Spleen (tissue), 11 donors: ENCODE measurements around the gene SMIM35. TPM values are rescaled to one million over a fixed set of nuclear protein-coding genes. Genes with fewer than 3 reads are reported as not detected.
A peak's percentile ranks its signal among the peaks of the same experiment; 100 is the strongest.
"Not testable (repeated sequence)": the region's sequence is repeated elsewhere in the genome, so short reads cannot be mapped to it uniquely, and the experiment has no call there.

Experiments
- DNase-seq: peaks from one replicate; pipeline ENCODE4 v3.0.0-alpha.2; 2020
- H3K27ac ChIP-seq, 8 donors: fragments of 200-600 bp; sonication (generic) in 7 of 8; 1 replicate in 4 of 8; 2 replicates in 4 of 8; pipeline versions ENCODE4 v1.5.0 to v1.8.0; 2016 to 2021; ENCODE audit warnings: inconsistent platforms in 4 of 8, mild to moderate bottlenecking in 4 of 8, moderate library complexity in 1 of 8
- H3K27me3 ChIP-seq, 7 donors: fragments of 200-600 bp; sonication (generic) in 6 of 7; replicated peaks in 1 of 7; 1 replicate in 4 of 7; 2 replicates in 3 of 7; pipeline versions ENCODE4 v1.5.0 to v1.8.0; 2016 to 2021; ENCODE audit warnings: inconsistent platforms in 3 of 7, mild to moderate bottlenecking in 1 of 7
- H3K36me3 ChIP-seq, 6 donors: fragments of 200-600 bp; sonication (generic) in 5 of 6; 1 replicate in 4 of 6; 2 replicates in 2 of 6; pipeline versions ENCODE4 v1.5.0 to v1.8.0; 2016 to 2021; ENCODE audit warnings: inconsistent platforms in 2 of 6
- H3K4me1 ChIP-seq, 6 donors: fragments of 200-600 bp; sonication (generic) in 5 of 6; 1 replicate in 3 of 6; 2 replicates in 3 of 6; pipeline versions ENCODE4 v1.5.0 to v1.8.0; 2016 to 2021; ENCODE audit warnings: inconsistent platforms in 3 of 6
- H3K4me3 ChIP-seq, 8 donors: fragments of 200-600 bp; sonication (generic) in 7 of 8; 1 replicate in 4 of 8; 2 replicates in 4 of 8; pipeline versions ENCODE4 v1.5.0 to v1.8.0; 2016 to 2021; ENCODE audit warnings: inconsistent platforms in 4 of 8, mild to moderate bottlenecking in 4 of 8, moderate library complexity in 2 of 8
- H3K9me3 ChIP-seq, 8 donors: fragments of 200-600 bp; sonication (generic) in 7 of 8; 1 replicate in 4 of 8; 2 replicates in 4 of 8; pipeline versions ENCODE4 v1.5.0 to v1.8.0; 2016 to 2021; ENCODE audit warnings: inconsistent platforms in 4 of 8
- CTCF ChIP-seq, 11 experiments: fragments of 200-600 bp in 7 of 11; fragments of 450-650 bp in 4 of 11; sonication (generic) in 4 of 11; IDR thresholded peaks in 8 of 11; conservative IDR thresholded peaks in 3 of 11; 1 replicate in 7 of 11; 2 replicates in 4 of 11; pipeline versions ENCODE4 v1.4.0 to v1.8.0; 2016 to 2021; ENCODE audit warnings: antibody characterized with exemption in 11 of 11, inconsistent platforms in 4 of 11, mild to moderate bottlenecking in 1 of 11
- POLR2A ChIP-seq, 3 donors: fragments of 450-650 bp; IDR thresholded peaks; one replicate each; pipeline ENCODE4 v1.5.1; 2017; ENCODE audit warnings: antibody characterized with exemption in 3 of 3, mild to moderate bottlenecking in 1 of 3
- POLR2AphosphoS5 ChIP-seq, 3 donors: sonication (generic); formaldehyde crosslinking; IDR thresholded peaks; one replicate each; pipeline ENCODE4 v1.5.1; 2017; ENCODE audit warnings: antibody characterized with exemption in 3 of 3
- WGBS, 5 donors: extraction: QIAGEN DNeasy Blood & Tissue Kit in 3 of 5; methylation state at CpG; one replicate each; pipeline versions ENCODE4 v1.1.5 to v1.1.7; 2013 to 2018; 5-methylcytosine and 5-hydroxymethylcytosine counted together
- intact Hi-C: fragments of 100-400 bp; cut with DNase I; formaldehyde crosslinking; loops from one replicate; pipeline ENCODE4 v1.15.0; 2023; ENCODE audit warnings: low total_unique reads
- polyA plus RNA-seq, 3 donors: library from polyadenylated mRNA; stranded (reverse); fragments of 200-250 nt; gene quantifications; one replicate each; pipeline ENCODE4 v1.2.1, GENCODE V29; 2013
- total RNA-seq, 7 donors: library from RNA; depleted of rRNA in 3 of 7; stranded (reverse); fragments of >200 nt in 3 of 7; fragmentation: NEBNext Ultra II Directional in 4 of 7; extraction: Animal tissue kit (Norgen Biotek cat#: 25700) in 4 of 7; gene quantifications; one replicate each; pipeline versions ENCODE4 v1.1.0 to v1.2.1, GENCODE V29; 2016 to 2021
- donor health status: healthy with polysubstance abuse.
- donor health status: DM: no; HTN: no; CAD: no; lungs with moderate emphysema.
- donor health status: DM: no; HTN: no; CAD: no.
- donor health status: Bipolar disorder and iron deficiency.
- donor health status: healthy.
- donor health status: DM: no; HTN: no; CAD: no.
- donor health status: DM: yes; HTN: yes; CAD: no.

The SMIM35 gene
- total and polyA plus RNA-seq, 10 donors = 0.16 to 1.3 (median 0.39) TPM

GRCh38 chr11:118067006-118067405 lies 19.8 kb downstream of the SMIM35 start:
- WGBS, 5 donors = 85 to 92% (median 88%) methylated on average over 7 to 8 of the region's 8 CpGs
- intact Hi-C loops = no loop called here

GRCh38 chr11:118065384-118065783 lies 21.4 kb downstream of the SMIM35 start:
- no peak for TF ChIP-seq POLR2AphosphoS5 (IDR thresholded peaks at IDR 0.05)
- TF ChIP-seq POLR2A (IDR thresholded peaks at IDR 0.05) = no peak
- TF ChIP-seq CTCF (IDR thresholded peaks at IDR 0.05 in 8 of 11, conservative IDR thresholded peaks at IDR 0.05 in 3 of 11) = no peak
- DNase-seq = peak; percentile 1
- H3K36me3 ChIP-seq = no peaks in the 10 kb centered on the region
- 72 to 88% (median 77%) methylated on average over 3 of the region's 3 CpGs for WGBS, 5 donors
- no peaks in the 10 kb centered on the region for H3K9me3 ChIP-seq
- no peaks in the 10 kb centered on the region for H3K4me1 ChIP-seq
- peaks cover 0 to 4% (median 0%) of the 10 kb centered on the region in 7 donors for H3K27me3 ChIP-seq
- no peak overlapping the region for H3K4me3 ChIP-seq
- intact Hi-C loops = no loop called here
- no peak overlapping the region for H3K27ac ChIP-seq

More at GRCh38 chr11:118067006-118067405, 19.8 kb downstream of the SMIM35 start:
- H3K27ac ChIP-seq = no peak overlapping the region
- H3K27me3 ChIP-seq = peaks cover 0 to 4% (median 0%) of the 10 kb centered on the region in 7 donors
- no peak overlapping the region for H3K4me3 ChIP-seq
- TF ChIP-seq POLR2AphosphoS5 (IDR thresholded peaks at IDR 0.05) = no peak
- no peak for TF ChIP-seq POLR2A (IDR thresholded peaks at IDR 0.05)
- TF ChIP-seq CTCF (IDR thresholded peaks at IDR 0.05 in 8 of 11, conservative IDR thresholded peaks at IDR 0.05 in 3 of 11) = no peak
- H3K4me1 ChIP-seq = no peaks in the 10 kb centered on the region
- H3K9me3 ChIP-seq = no peaks in the 10 kb centered on the region
- no peaks in the 10 kb centered on the region for H3K36me3 ChIP-seq
- peak; percentile 35 for DNase-seq

- intact Hi-C loops = no loop called here
- H3K4me3 ChIP-seq = no peak overlapping the region
- 87 to 96% (median 91%) methylated on average over 9 of the region's 9 CpGs for WGBS, 5 donors
- peak; percentile 39 for DNase-seq
- TF ChIP-seq CTCF (IDR thresholded peaks at IDR 0.05 in 8 of 11, conservative IDR thresholded peaks at IDR 0.05 in 3 of 11) (no peak), POLR2A (IDR thresholded peaks at IDR 0.05) (no peak), POLR2AphosphoS5 (IDR thresholded peaks at IDR 0.05) (no peak)
- H3K36me3 ChIP-seq = no peaks in the 10 kb centered on the region
- H3K9me3 ChIP-seq = no peaks in the 10 kb centered on the region
- H3K27ac ChIP-seq = no peak overlapping the region
- H3K27me3 ChIP-seq = peaks cover 0 to 4% (median 0%) of the 10 kb centered on the region in 7 donors
- H3K4me1 ChIP-seq = no peaks in the 10 kb centered on the region
Measured at GRCh38 chr11:118064956-118065355, 21.8 kb downstream of the SMIM35 start.

GRCh38 chr11:118062631-118063030 lies 24.1 kb downstream of the SMIM35 start:
- H3K27me3 ChIP-seq, H3K4me1 ChIP-seq, DNase-seq, intact Hi-C loops, H3K9me3 ChIP-seq, H3K36me3 ChIP-seq, H3K27ac ChIP-seq, H3K4me3 ChIP-seq: not testable (repeated sequence)
- WGBS, 5 donors = 85 to 97% (median 95%) methylated on average over 5 of the region's 5 CpGs

GRCh38 chr11:118062181-118062580 lies 24.6 kb downstream of the SMIM35 start:
- DNase-seq = peak; percentile 34
- intact Hi-C loops = not testable (repeated sequence)
- WGBS, 5 donors = 79 to 87% (median 84%) methylated on average over 5 of the region's 5 CpGs

More at GRCh38 chr11:118062181-118062580, 24.6 kb downstream of the SMIM35 start:
- not testable (repeated sequence) for H3K27ac ChIP-seq, H3K9me3 ChIP-seq, H3K4me3 ChIP-seq, H3K4me1 ChIP-seq, H3K36me3 ChIP-seq, H3K27me3 ChIP-seq
